HepG2 (cell line): Measurements from ENCODE around the gene PHRF1. TPM values are rescaled to one million over a fixed set of nuclear protein-coding genes. Genes with fewer than 3 reads are reported as not detected.

ENCODE experiments used
- ATAC-seq: fragments of 200-7000 bp; cut with Tn5 transposase; 3 replicates; pipeline ENCODE4 v1.9.1; 2020; ENCODE audit warnings: mild to moderate bottlenecking, moderate library complexity
- BruUV-seq: library from RNA; stranded (reverse); fragments of 400-500 nt; replicated peaks from 2 replicates; lab custom pipeline; 2021; lab: Mats Ljungman, UMichigan
- CTCF ChIA-PET: fragments of 300-600 bp; formaldehyde crosslinking; extraction: SDS; loops from one replicate; lab custom pipeline; 2021; ENCODE audit warnings: low total read pairs, inconsistent platforms, low intra/inter-chr PET ratio; lab: Yijun Ruan, JAX
- POLR2A ChIA-PET: fragments of 350-600 bp; sonication (Branson Sonifier 250); formaldehyde crosslinking; loops from one replicate; lab custom pipeline; 2020; ENCODE audit warnings: antibody characterized with exemption, inconsistent platforms; lab: Yijun Ruan, JAX
- DNase-seq: peaks from one replicate; pipeline ENCODE4 v3.0.0-alpha.2; 2015; ENCODE audit warnings: low spot score
- FAIRE-seq: peaks from 3 replicates; lab custom pipeline; 2011; peaks lifted over from hg19 to GRCh38; lab: Jason Lieb, UNC
- H2AFZ ChIP-seq: one replicate; pipeline ENCODE4 v1.6.1; 2011; ENCODE audit warnings: low read length, inconsistent platforms
- H3K27ac ChIP-seq: fragments of 300-600 bp; 3 replicates; pipeline ENCODE4 v1.8.0; 2011; ENCODE audit warnings: mixed run types, mild to moderate bottlenecking, mixed read lengths, low read length, inconsistent platforms; ENCODE audit not compliant: insufficient read depth; ENCODE audit errors: extremely low read length
- H3K27me3 ChIP-seq, 2 experiments: fragments of 200-600 bp in 1 of 2; 2 replicates in 1 of 2; 3 replicates in 1 of 2; pipeline versions ENCODE4 v1.6.0 to v1.8.0; 2011; ENCODE audit warnings: low read length in 2 of 2, mild to moderate bottlenecking in 2 of 2, moderate library complexity in 2 of 2, inconsistent platforms in 1 of 2; ENCODE audit not compliant: insufficient read depth in 2 of 2, control insufficient read depth in 1 of 2
- H3K36me3 ChIP-seq, 2 experiments: fragments of 200-600 bp in 1 of 2; replicated peaks in 1 of 2; 2 replicates in 1 of 2; 3 replicates in 1 of 2; pipeline versions ENCODE4 v1.5.1 to v1.8.0; 2011; ENCODE audit warnings: low read length in 2 of 2, inconsistent platforms in 1 of 2; ENCODE audit not compliant: insufficient read depth in 2 of 2, control insufficient read depth in 1 of 2
- H3K4me1 ChIP-seq: 2 replicates; pipeline ENCODE4 v1.5.1; 2012; ENCODE audit warnings: low read length, inconsistent platforms; ENCODE audit not compliant: insufficient read depth
- H3K4me2 ChIP-seq: 2 replicates; pipeline ENCODE4 v1.6.0; 2011; ENCODE audit warnings: low read depth, low read length, inconsistent platforms
- H3K4me3 ChIP-seq, 3 experiments: fragments of 200-600 bp in 1 of 3; sonication (generic), shearing (Covaris generic) in 1 of 3; replicated peaks in 1 of 3; 2 replicates each; pipeline ENCODE4 v1.5.1; 2011 to 2016; ENCODE audit warnings: low read length in 3 of 3, inconsistent platforms in 2 of 3, low read depth in 2 of 3, mild to moderate bottlenecking in 2 of 3, control low read depth in 1 of 3, mixed read lengths in 1 of 3; ENCODE audit not compliant: insufficient read depth in 1 of 3
- H3K79me2 ChIP-seq: one replicate; pipeline ENCODE4 v1.6.1; 2011; ENCODE audit warnings: low read length, inconsistent platforms; ENCODE audit not compliant: insufficient read depth
- H3K9ac ChIP-seq: 2 replicates; pipeline ENCODE4 v1.6.0; 2011; ENCODE audit warnings: mild to moderate bottlenecking, low read depth, low read length, inconsistent platforms; ENCODE audit not compliant: insufficient read depth
- H3K9me3 ChIP-seq: 2 replicates; pipeline ENCODE4 v1.5.1; 2012; ENCODE audit warnings: mild to moderate bottlenecking, low read length
- H4K20me1 ChIP-seq: 2 replicates; pipeline ENCODE4 v1.6.0; 2011; ENCODE audit warnings: inconsistent platforms, mild to moderate bottlenecking, low read length, moderate library complexity; ENCODE audit not compliant: insufficient read depth
- AGO2 ChIP-seq: fragments of 200-400 bp; formaldehyde crosslinking; optimal IDR thresholded peaks from 2 replicates; pipeline ENCODE3; 2017; ENCODE audit warnings: mild to moderate bottlenecking, low read depth, low read length, moderate library complexity
- POLR2A ChIP-seq, 2 experiments: IDR thresholded peaks; 2 replicates each; pipeline ENCODE4 v1.6.1; 2011; ENCODE audit warnings: low read depth in 2 of 2, low read length in 2 of 2, mild to moderate bottlenecking in 1 of 2, moderate library complexity in 1 of 2; ENCODE audit not compliant: insufficient read depth in 1 of 2
- ZNF790 ChIP-seq: sonication (generic); formaldehyde crosslinking; IDR thresholded peaks from 2 replicates; pipeline ENCODE4 v1.8.0; 2022; ENCODE audit warnings: missing genetic modification reagents, mild to moderate bottlenecking, borderline replicate concordance
- ZXDC ChIP-seq: sonication (generic); formaldehyde crosslinking; IDR thresholded peaks from 2 replicates; pipeline ENCODE4 v1.5.0; 2020; ENCODE audit warnings: mild to moderate bottlenecking, missing genetic modification reagents
- WGBS: methylation state at CpG from one replicate; pipeline ENCODE4 v1.1.6; 2017; ENCODE audit warnings: low lambda C conversion rate; 5-methylcytosine and 5-hydroxymethylcytosine counted together
- in situ Hi-C: cut with HindIII; loops from 2 replicates; pipeline ENCODE4 v1.10.0; 2017; ENCODE audit warnings: low pct_unique_long_range_greater_than_20kb; ENCODE audit not compliant: extremely low pct_ligation_motif_present
- intact Hi-C: fragments of 100-400 bp; cut with micrococcal nuclease; formaldehyde crosslinking; loops from one replicate; pipeline ENCODE4 v1.10.0; 2022; ENCODE audit not compliant: unreplicated experiment
- polyA plus RNA-seq, 8 experiments: library from polyadenylated mRNA; depleted of rRNA in 3 of 8; stranded (reverse) in 7 of 8; unstranded in 1 of 8; fragments of >200 nt; fragmentation: Illumina TruSeq in 4 of 8; extraction: Trizol in 4 of 8; gene quantifications; 2 replicates each; pipeline versions ENCODE4 v1.2.1 to v1.2.3, GENCODE V29; 2011 to 2016; ENCODE audit warnings: low read depth in 4 of 8, missing spikeins in 1 of 8, mixed read lengths in 1 of 8; ENCODE audit not compliant: insufficient read depth in 1 of 8
- total RNA-seq, 5 experiments: library from RNA; depleted of rRNA; stranded (reverse); fragments of >200 nt; fragmentation: Illumina TruSeq; extraction: Trizol; gene quantifications; 2 replicates each; pipeline ENCODE4 v1.2.3, GENCODE V29; 2016; ENCODE audit warnings: low read depth in 1 of 5

The PHRF1 gene
- total and polyA plus RNA-seq, 2 of the 13 experiments (the other 11 are each of a cell fraction or from before 2014, with no cell fraction given) = 8.2 to 16.7 TPM

DNA sequence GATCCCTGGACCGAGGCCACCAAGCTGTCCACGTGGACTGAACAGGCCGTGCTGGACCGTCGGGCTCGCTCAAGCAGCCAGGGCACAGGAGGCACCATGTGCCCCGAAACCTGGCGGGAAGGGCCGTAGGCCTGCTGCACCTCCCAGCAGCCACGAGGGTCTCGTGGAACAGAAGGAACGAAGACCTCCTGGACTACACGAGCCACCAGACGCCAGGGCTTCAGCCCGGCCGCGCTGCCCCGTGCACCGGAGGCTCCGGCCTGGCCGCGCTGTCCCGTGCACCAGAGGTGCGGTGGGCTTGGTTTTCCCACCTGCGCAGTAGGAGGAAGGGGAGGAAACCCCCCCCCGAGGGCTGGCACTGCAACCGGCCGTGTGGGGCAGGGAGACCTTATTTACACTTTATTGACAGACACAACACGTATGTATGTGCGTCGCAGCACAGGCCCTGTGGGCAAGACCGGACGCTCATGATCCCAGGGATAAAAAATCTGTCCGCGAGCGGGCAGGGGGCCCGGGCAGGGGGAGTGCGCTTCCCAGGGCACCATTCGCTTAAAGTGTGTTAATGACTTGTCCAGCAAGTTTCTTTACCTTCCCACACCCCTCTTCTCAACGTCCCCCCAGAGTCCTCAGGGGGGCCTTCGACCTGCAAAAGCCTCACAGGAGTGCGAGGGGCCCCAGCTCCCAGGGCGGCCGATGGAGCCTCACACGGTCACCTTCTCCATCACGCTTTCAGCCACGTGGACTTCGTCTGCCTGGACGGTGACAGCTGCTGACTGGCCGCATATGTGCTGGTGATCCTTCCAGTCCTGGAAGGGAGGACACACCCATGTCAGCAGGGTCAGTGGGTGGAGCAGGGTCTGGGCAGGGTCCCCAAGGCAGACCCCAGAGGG is 67.8 kb downstream of the PHRF1 start:
- Histone ChIP-seq H4K20me1 (0 out of 2 replicates have a peak, but pooled peaks cover 5% of the 10 kb centered on the region), H3K79me2 (no peaks in the 10 kb centered on the region)
- BruUV-seq = no TSS peak
- TF ChIP-seq AGO2 (peak; percentile 86), ZNF790 (CRISPR knock-in tag) (no peak), ZXDC (CRISPR knock-in tag) (no peak), POLR2A (IDR thresholded peaks at IDR 0.05; ENCODE audit: insufficient read depth in 1 of 2, low read depth in 2 of 2, low read length in 2 of 2) (peak in 1 of 2 experiments; percentile 22; a peak in 1 of 4 replicates)
- TF ChIP-seq, all 625 proteins: peak for 2
- CTCF ChIA-PET = no interaction called here
- H3K27me3 ChIP-seq = no peaks in the 10 kb centered on the region
- no peak overlapping the region for H2AFZ ChIP-seq
- H3K27ac ChIP-seq = no peak overlapping the region
- POLR2A ChIA-PET = interaction anchor here (0.7 kb wide), 1 partner anchor 152 kb away, joined by 3 read pairs; no protein-coding TSS in a partner anchor
- FAIRE-seq = no peak
- peaks cover 12% of the 10 kb centered on the region; the same call in 1 of the 2 replicates for H3K4me1 ChIP-seq
- intact Hi-C loops (no loop called here), in situ Hi-C loops (no loop called here)
- no peak overlapping the region for H3K9ac ChIP-seq
- no peak overlapping the region for H3K4me2 ChIP-seq
- WGBS = 97% methylated on average over 44 of the region's 50 CpGs
- H3K4me3 ChIP-seq = no peak overlapping the region
- no peaks in the 10 kb centered on the region for H3K9me3 ChIP-seq
- H3K36me3 ChIP-seq = peaks cover 4 to 10% of the 10 kb centered on the region in 2 experiments; a peak in 3 of 5 replicates
- no peak; the same call in 2 of the 3 replicates for ATAC-seq
- DNase-seq = no peak
